B cell (primary cell): ENCODE results near the gene GLTP.

Experiments
- EZH2 ChIP-seq: IDR thresholded peaks from 2 replicates; pipeline ENCODE4 v1.6.1; 2012; ENCODE audit warnings: borderline replicate concordance, low read depth, mild to moderate bottlenecking, moderate library complexity, low read length; ENCODE audit not compliant: insufficient read depth, poor library complexity, severe bottlenecking
- TF ChIP-seq, protein P1 (sequence below): fragments of 200-600 bp; IDR thresholded peaks from one replicate; pipeline ENCODE4 v1.8.0; 2022; ENCODE audit warnings: antibody characterized with exemption, mild to moderate bottlenecking

- TF ChIP-seq, protein P1, sequence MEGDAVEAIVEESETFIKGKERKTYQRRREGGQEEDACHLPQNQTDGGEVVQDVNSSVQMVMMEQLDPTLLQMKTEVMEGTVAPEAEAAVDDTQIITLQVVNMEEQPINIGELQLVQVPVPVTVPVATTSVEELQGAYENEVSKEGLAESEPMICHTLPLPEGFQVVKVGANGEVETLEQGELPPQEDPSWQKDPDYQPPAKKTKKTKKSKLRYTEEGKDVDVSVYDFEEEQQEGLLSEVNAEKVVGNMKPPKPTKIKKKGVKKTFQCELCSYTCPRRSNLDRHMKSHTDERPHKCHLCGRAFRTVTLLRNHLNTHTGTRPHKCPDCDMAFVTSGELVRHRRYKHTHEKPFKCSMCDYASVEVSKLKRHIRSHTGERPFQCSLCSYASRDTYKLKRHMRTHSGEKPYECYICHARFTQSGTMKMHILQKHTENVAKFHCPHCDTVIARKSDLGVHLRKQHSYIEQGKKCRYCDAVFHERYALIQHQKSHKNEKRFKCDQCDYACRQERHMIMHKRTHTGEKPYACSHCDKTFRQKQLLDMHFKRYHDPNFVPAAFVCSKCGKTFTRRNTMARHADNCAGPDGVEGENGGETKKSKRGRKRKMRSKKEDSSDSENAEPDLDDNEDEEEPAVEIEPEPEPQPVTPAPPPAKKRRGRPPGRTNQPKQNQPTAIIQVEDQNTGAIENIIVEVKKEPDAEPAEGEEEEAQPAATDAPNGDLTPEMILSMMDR, result no peak
- no peak for TF ChIP-seq EZH2
Observed at GRCh38 chr12:109847142-109847735, 33.1 kb downstream of the GLTP start.
